OCI-LY1 (cell line): ENCODE data around the gene NCF4.

ENCODE experiments used
- H2AFZ ChIP-seq: fragments of 200-600 bp; sonication (generic), shearing (Covaris generic); 2 replicates; pipeline ENCODE4 v1.6.0; 2014; ENCODE audit warnings: antibody characterized with exemption, mild to moderate bottlenecking, low read length
- H3F3A ChIP-seq: fragments of 200-600 bp; sonication (generic), shearing (Covaris generic); 2 replicates; pipeline ENCODE4 v1.6.0; 2014; ENCODE audit warnings: mild to moderate bottlenecking, antibody characterized with exemption, low read length, moderate library complexity; ENCODE audit not compliant: insufficient read depth
- H3K27ac ChIP-seq: fragments of 200-600 bp; sonication (generic); 2 replicates; pipeline ENCODE4 v1.5.1; 2014; ENCODE audit warnings: low read length, mixed run types, mild to moderate bottlenecking, low read depth; ENCODE audit not compliant: poor library complexity, severe bottlenecking
- H3K27me3 ChIP-seq: fragments of 200-600 bp; sonication (generic); 2 replicates; pipeline ENCODE4 v1.6.0; 2014; ENCODE audit warnings: antibody characterized with exemption, mild to moderate bottlenecking, low read length, moderate library complexity; ENCODE audit not compliant: insufficient read depth
- H3K36me3 ChIP-seq: fragments of 200-600 bp; sonication (generic); 2 replicates; pipeline ENCODE4 v1.6.1; 2014; ENCODE audit warnings: mild to moderate bottlenecking, antibody characterized with exemption, low read length, moderate library complexity, mixed read lengths; ENCODE audit not compliant: insufficient read depth
- H3K4me1 ChIP-seq: fragments of 200-600 bp; sonication (generic); 2 replicates; pipeline ENCODE4 v1.5.1; 2014; ENCODE audit warnings: mild to moderate bottlenecking, low read length, moderate library complexity; ENCODE audit not compliant: insufficient read depth, severe bottlenecking
- H3K4me2 ChIP-seq: fragments of 200-600 bp; sonication (generic), shearing (Covaris generic); 2 replicates; pipeline ENCODE4 v1.6.1; 2014; ENCODE audit warnings: low read length
- H3K4me3 ChIP-seq: fragments of 200-600 bp; sonication (generic); 2 replicates; pipeline ENCODE4 v1.5.1; 2014; ENCODE audit warnings: low read length, low read depth, mild to moderate bottlenecking, mixed read lengths; ENCODE audit not compliant: poor library complexity, severe bottlenecking
- H3K79me2 ChIP-seq: fragments of 200-600 bp; shearing (Covaris generic); 2 replicates; pipeline ENCODE4 v1.6.1; 2016; ENCODE audit warnings: mixed run types, low read length, mixed read lengths; ENCODE audit not compliant: insufficient read depth
- H3K9ac ChIP-seq: fragments of 200-600 bp; sonication (generic), shearing (Covaris generic); 2 replicates; pipeline ENCODE4 v1.6.1; 2014; ENCODE audit warnings: mild to moderate bottlenecking, low read length, mixed read lengths
- H3K9me2 ChIP-seq: fragments of 200-600 bp; sonication (generic), shearing (Covaris generic); 2 replicates; pipeline ENCODE4 v1.6.1; 2014; ENCODE audit warnings: low read depth, mild to moderate bottlenecking, low read length, mixed read lengths
- H3K9me3 ChIP-seq: fragments of 200-600 bp; shearing (Covaris generic); 2 replicates; pipeline ENCODE4 v1.6.1; 2014; ENCODE audit warnings: low read length, mixed read lengths
- H4K20me1 ChIP-seq: fragments of 200-600 bp; sonication (generic), shearing (Covaris generic); 2 replicates; pipeline ENCODE4 v1.6.0; 2016; ENCODE audit warnings: mild to moderate bottlenecking, low read length; ENCODE audit not compliant: insufficient read depth
- EZH2 ChIP-seq: fragments of 200-600 bp; sonication (generic), shearing (Covaris generic); IDR thresholded peaks from 2 replicates; pipeline ENCODE4 v1.8.0; 2017; ENCODE audit warnings: borderline replicate concordance, mixed run types, mild to moderate bottlenecking, antibody characterized with exemption, low read length, moderate library complexity, mixed read lengths
- TF ChIP-seq, protein P1 (sequence below): fragments of 200-600 bp; sonication (generic), shearing (Covaris generic); IDR thresholded peaks from 2 replicates; pipeline ENCODE4 v1.5.1; 2017; ENCODE audit warnings: mild to moderate bottlenecking, antibody characterized with exemption, low read length, moderate library complexity, mixed read lengths

Gene NCF4

DNA sequence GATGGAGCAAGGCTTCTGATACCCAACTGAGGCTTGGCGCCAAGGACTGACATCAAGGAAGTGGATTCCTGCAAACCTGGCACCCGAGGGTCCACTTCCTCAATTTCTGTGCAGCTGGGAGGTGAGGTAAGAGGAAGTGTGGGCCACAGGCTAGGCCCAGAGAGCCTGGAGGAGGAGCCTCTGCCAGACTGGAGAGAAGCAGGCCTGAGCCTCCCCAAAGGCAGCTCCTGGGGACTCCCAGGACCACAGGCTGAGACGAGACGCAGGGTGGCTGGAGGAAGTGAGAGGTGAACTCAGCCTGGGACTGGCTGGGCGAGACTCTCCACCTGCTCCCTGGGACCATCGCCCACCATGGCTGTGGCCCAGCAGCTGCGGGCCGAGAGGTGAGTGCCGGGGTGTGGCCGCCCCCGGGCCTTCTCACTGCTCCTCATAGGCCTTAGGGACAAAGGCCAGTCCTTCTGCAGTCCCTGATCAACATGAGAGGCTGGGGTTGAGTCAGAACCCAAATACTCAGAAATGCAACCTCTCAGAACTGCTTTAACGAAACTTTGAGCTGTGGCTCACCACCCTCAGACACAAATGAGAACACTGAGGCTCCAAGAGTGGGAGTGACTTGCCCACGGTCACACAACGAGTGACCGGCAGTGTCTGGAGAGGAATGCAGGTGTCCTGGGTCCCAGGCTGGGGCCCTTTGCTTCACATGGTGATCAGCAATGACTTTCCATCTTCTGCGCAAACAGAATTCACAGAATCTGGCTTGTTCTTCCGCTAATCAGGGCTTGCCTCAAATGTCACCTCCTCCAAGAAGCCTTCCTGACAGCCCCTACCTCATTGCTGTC, at the start of gene NCF4:
Gene NCF4, plus strand, starts transcription at position 186 of the 839 bp plus-strand sequence. Its CDS starts 166 bp downstream, at position 352.
- Histone ChIP-seq H3F3A (peaks cover 7% of the 10 kb centered on the region), H3K4me1 (peaks cover 46% of the 10 kb centered on the region), H3K27me3 (no peaks in the 10 kb centered on the region), H3K36me3 (no peaks in the 10 kb centered on the region), H3K4me3 (peak within 1 kb of the TSS; percentile 55), H4K20me1 (no peaks in the 10 kb centered on the region), H3K9me2 (no peaks in the 10 kb centered on the region), H3K79me2 (no peaks in the 10 kb centered on the region), H3K9me3 (no peaks in the 10 kb centered on the region), H3K27ac (peak within 1 kb of the TSS; percentile 83), H3K4me2 (peak within 1 kb of the TSS; percentile 77), H3K9ac (peak within 1 kb of the TSS; percentile 45), H2AFZ (no peak within 1 kb of the TSS)
- TF ChIP-seq, protein P1, sequence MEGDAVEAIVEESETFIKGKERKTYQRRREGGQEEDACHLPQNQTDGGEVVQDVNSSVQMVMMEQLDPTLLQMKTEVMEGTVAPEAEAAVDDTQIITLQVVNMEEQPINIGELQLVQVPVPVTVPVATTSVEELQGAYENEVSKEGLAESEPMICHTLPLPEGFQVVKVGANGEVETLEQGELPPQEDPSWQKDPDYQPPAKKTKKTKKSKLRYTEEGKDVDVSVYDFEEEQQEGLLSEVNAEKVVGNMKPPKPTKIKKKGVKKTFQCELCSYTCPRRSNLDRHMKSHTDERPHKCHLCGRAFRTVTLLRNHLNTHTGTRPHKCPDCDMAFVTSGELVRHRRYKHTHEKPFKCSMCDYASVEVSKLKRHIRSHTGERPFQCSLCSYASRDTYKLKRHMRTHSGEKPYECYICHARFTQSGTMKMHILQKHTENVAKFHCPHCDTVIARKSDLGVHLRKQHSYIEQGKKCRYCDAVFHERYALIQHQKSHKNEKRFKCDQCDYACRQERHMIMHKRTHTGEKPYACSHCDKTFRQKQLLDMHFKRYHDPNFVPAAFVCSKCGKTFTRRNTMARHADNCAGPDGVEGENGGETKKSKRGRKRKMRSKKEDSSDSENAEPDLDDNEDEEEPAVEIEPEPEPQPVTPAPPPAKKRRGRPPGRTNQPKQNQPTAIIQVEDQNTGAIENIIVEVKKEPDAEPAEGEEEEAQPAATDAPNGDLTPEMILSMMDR = no peak
- TF ChIP-seq EZH2 = no peak

DNA sequence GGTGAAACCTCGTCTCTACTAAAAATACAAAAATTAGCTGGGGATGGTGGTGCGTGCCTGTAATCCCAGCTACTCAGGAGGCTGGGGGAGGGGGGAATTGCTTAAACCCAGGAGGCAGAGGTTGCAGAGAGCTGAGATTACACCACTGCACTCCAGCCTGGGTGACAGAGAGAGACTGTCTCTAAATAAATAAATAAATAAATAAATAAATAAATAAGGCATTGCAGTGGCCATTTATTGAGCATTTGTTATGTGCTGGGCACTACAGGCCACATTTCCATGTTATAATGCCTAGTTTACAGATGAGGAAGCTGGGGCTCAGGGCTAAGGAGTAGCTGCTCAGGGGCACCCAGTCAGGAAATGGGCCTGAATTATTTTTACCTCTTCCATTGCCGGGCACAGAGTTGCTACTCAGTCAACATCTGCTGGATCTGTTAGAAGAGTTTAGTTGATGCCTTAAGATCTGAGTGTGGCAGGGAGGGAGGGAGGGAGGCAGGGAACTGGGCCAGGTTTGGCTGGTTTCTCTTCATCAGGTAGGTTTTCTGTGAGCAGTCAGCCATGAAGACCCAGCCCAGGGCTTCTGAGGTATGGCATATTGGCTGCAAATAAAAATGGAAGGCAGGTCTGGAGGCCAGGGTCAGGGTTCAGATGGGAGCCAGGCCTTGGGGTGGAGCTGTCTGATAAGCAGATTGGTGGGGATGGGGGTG, 49.6 kb upstream of the NCF4 start:
- H3F3A ChIP-seq = no peaks in the 10 kb centered on the region
- no peaks in the 10 kb centered on the region for H3K27me3 ChIP-seq
- no peaks in the 10 kb centered on the region for H3K79me2 ChIP-seq
- no peak overlapping the region for H2AFZ ChIP-seq
- H3K9ac ChIP-seq = no peak overlapping the region
- H3K9me3 ChIP-seq = no peaks in the 10 kb centered on the region
- no peaks in the 10 kb centered on the region for H3K9me2 ChIP-seq
- no peak overlapping the region for H3K27ac ChIP-seq
- no peak for TF ChIP-seq EZH2
- TF ChIP-seq, protein P1 = no peak
- H4K20me1 ChIP-seq = no peaks in the 10 kb centered on the region
- H3K4me1 ChIP-seq = no peaks in the 10 kb centered on the region
- no peak overlapping the region for H3K4me2 ChIP-seq
- no peak overlapping the region for H3K4me3 ChIP-seq
- H3K36me3 ChIP-seq = no peaks in the 10 kb centered on the region

- Histone ChIP-seq H3K36me3 (no peaks in the 10 kb centered on the region), H3K27me3 (0 out of 2 replicates have a peak, but pooled peaks cover 3% of the 10 kb centered on the region), H2AFZ (no peak overlapping the region), H3K9me2 (no peaks in the 10 kb centered on the region), H3K9ac (no peak overlapping the region), H3K9me3 (no peaks in the 10 kb centered on the region), H3K4me1 (no peaks in the 10 kb centered on the region), H3F3A (no peaks in the 10 kb centered on the region), H3K4me3 (no peak overlapping the region), H3K79me2 (no peaks in the 10 kb centered on the region), H4K20me1 (no peaks in the 10 kb centered on the region), H3K27ac (no peak overlapping the region), H3K4me2 (no peak overlapping the region)
- no peak for TF ChIP-seq EZH2
- TF ChIP-seq, protein P1 = no peak
Observed at GRCh38 chr22:36814801-36815200, 46.0 kb upstream of the NCF4 start.
